LNCaP clone FGC (cell line): ENCODE measurements around the gene LAMB2.
A peak's percentile ranks its signal among the peaks of the same experiment; 100 is the strongest.

Source experiments
- DNase-seq: peaks from one replicate; pipeline ENCODE4 v3.0.0-alpha.2; 2011; ENCODE audit warnings: low read depth
- H3K4me3 ChIP-seq: 2 replicates; pipeline ENCODE4 v1.5.1; 2011; ENCODE audit warnings: mild to moderate bottlenecking, low read depth, low read length, control low read depth
- CTCF ChIP-seq: IDR thresholded peaks from 2 replicates; pipeline ENCODE4 v1.5.1; 2012; ENCODE audit warnings: mild to moderate bottlenecking; ENCODE audit not compliant: control insufficient read depth, insufficient read depth; ENCODE audit errors: extremely low read depth

The LAMB2 gene

GRCh38 chr3:49132437-49133225, at the start of gene LAMB2:
Gene LAMB2, minus strand, starts transcription at chr3:49133050. Its CDS starts 183 bp downstream, at chr3:49132867.
- peak; percentile 29 for TF ChIP-seq CTCF
- peak within 1 kb of the TSS; percentile 84 for H3K4me3 ChIP-seq
- no peak for DNase-seq

- H3K4me3 ChIP-seq = no peak overlapping the region
- no peak for TF ChIP-seq CTCF
- DNase-seq = no peak
Observed at GRCh38 chr3:49181351-49181750, 48.5 kb upstream of the LAMB2 start.

- no peak overlapping the region for H3K4me3 ChIP-seq
- DNase-seq = peak; percentile 3
- TF ChIP-seq CTCF = no peak
Observed at GRCh38 chr3:49180116-49180515, 47.3 kb upstream of the LAMB2 start.

GRCh38 chr3:49177073-49177472, 44.2 kb upstream of the LAMB2 start:
- DNase-seq = no peak
- TF ChIP-seq CTCF = no peak
- H3K4me3 ChIP-seq = no peak overlapping the region

GRCh38 chr3:49175530-49175929, 42.7 kb upstream of the LAMB2 start:
- no peak for DNase-seq
- no peak for TF ChIP-seq CTCF
- H3K4me3 ChIP-seq = no peak overlapping the region

GRCh38 chr3:49174397-49174985, 41.6 kb upstream of the LAMB2 start:
- no peak for DNase-seq
- H3K4me3 ChIP-seq = no peak overlapping the region
- TF ChIP-seq CTCF = no peak
